Sigmoid colon (tissue), 7 donors: ENCODE results near the gene CACNA2D3. TPM values are rescaled to one million over a fixed set of nuclear protein-coding genes. Genes with fewer than 3 reads are reported as not detected.

ENCODE experiments used
- DNase-seq: peaks from one replicate; pipeline ENCODE4 v3.0.0-alpha.2; 2019
- H3K27ac ChIP-seq, 4 donors: fragments of 200-600 bp; sonication (generic); one replicate each; pipeline ENCODE4 v1.5.1; 2016 to 2019; ENCODE audit warnings: mild to moderate bottlenecking in 1 of 4
- H3K27me3 ChIP-seq, 3 donors: fragments of 200-600 bp; sonication (generic); one replicate each; pipeline ENCODE4 v1.5.1; 2019; ENCODE audit warnings: mild to moderate bottlenecking in 1 of 3
- H3K36me3 ChIP-seq, 4 donors: fragments of 200-600 bp; sonication (generic); one replicate each; pipeline ENCODE4 v1.5.1; 2016 to 2019
- H3K4me1 ChIP-seq, 4 donors: fragments of 200-600 bp; sonication (generic); one replicate each; pipeline ENCODE4 v1.5.1; 2017 to 2019
- H3K4me3 ChIP-seq, 4 donors: fragments of 200-600 bp; sonication (generic); one replicate each; pipeline ENCODE4 v1.5.1; 2017 to 2019; ENCODE audit warnings: mild to moderate bottlenecking in 2 of 4, moderate library complexity in 1 of 4
- H3K9me3 ChIP-seq, 4 donors: fragments of 200-600 bp in 3 of 4; sonication (generic) in 3 of 4; one replicate each; pipeline versions ENCODE4 v1.5.1 to v1.6.1; 2013 to 2019
- EP300 ChIP-seq, 4 donors: sonication (generic); formaldehyde crosslinking; IDR thresholded peaks; one replicate each; pipeline ENCODE4 v1.6.1; 2017; ENCODE audit warnings: antibody characterized with exemption in 4 of 4
- POLR2A ChIP-seq, 2 donors: fragments of 450-650 bp; IDR thresholded peaks; one replicate each; pipeline ENCODE4 v1.6.1; 2016; ENCODE audit warnings: antibody characterized with exemption in 2 of 2, mild to moderate bottlenecking in 2 of 2, moderate library complexity in 2 of 2
- POLR2AphosphoS5 ChIP-seq, 4 donors: sonication (generic); formaldehyde crosslinking; IDR thresholded peaks; one replicate each; pipeline ENCODE4 v1.6.1; 2017; ENCODE audit warnings: antibody characterized with exemption in 4 of 4
- WGBS, 2 donors: extraction: QIAGEN DNeasy Blood & Tissue Kit; methylation state at CpG; one replicate each; pipeline ENCODE4 v1.1.7; 2013; 5-methylcytosine and 5-hydroxymethylcytosine counted together
- intact Hi-C: fragments of 100-400 bp; cut with DNase I; formaldehyde crosslinking; loops from one replicate; pipeline ENCODE4 v1.15.1; 2023
- polyA plus RNA-seq, 3 donors: library from polyadenylated mRNA; stranded (reverse); fragments of 200-250 nt; gene quantifications; one replicate each; pipeline ENCODE4 v1.2.3, GENCODE V29; 2013
- total RNA-seq, 4 donors: library from RNA; depleted of rRNA; stranded (reverse); fragments of >200 nt; gene quantifications; one replicate each; pipeline ENCODE4 v1.1.0, GENCODE V29; 2016
- TF ChIP-seq, protein P1 (sequence below), 4 experiments: fragments of 450-650 bp in 3 of 4; fragments of 200-600 bp in 1 of 4; IDR thresholded peaks; one replicate each; pipeline ENCODE4 v1.5.1; 2016 to 2019; ENCODE audit warnings: antibody characterized with exemption in 4 of 4, mild to moderate bottlenecking in 3 of 4, moderate library complexity in 2 of 4
- donor health status: healthy with polysubstance abuse.
- donor health status: Bipolar disorder and iron deficiency.
- donor health status: healthy.

The CACNA2D3 gene
- total and polyA plus RNA-seq, 7 donors = 0.32 to 10.2 (median 4.8) TPM; not detected in 1

DNA sequence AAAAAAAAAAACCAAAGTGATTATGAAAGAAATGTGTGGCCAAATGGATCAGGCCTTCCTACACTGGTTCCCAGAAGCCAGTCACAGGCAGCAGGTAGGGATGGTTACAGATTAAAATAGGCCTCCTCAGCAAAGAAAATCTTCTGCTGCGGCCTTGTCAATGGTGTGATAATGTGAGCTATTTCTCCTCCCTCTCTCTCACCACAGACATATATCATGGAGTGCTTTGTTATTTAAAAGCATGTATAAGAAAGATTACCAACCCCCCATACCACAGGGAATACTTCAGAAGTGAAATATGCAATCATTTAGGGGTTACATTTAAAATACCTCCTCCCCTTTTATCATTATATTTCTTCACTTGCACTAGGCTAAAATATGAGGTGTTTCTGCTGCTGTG lies 837.7 kb downstream of the CACNA2D3 start:
- TF ChIP-seq, protein P1, sequence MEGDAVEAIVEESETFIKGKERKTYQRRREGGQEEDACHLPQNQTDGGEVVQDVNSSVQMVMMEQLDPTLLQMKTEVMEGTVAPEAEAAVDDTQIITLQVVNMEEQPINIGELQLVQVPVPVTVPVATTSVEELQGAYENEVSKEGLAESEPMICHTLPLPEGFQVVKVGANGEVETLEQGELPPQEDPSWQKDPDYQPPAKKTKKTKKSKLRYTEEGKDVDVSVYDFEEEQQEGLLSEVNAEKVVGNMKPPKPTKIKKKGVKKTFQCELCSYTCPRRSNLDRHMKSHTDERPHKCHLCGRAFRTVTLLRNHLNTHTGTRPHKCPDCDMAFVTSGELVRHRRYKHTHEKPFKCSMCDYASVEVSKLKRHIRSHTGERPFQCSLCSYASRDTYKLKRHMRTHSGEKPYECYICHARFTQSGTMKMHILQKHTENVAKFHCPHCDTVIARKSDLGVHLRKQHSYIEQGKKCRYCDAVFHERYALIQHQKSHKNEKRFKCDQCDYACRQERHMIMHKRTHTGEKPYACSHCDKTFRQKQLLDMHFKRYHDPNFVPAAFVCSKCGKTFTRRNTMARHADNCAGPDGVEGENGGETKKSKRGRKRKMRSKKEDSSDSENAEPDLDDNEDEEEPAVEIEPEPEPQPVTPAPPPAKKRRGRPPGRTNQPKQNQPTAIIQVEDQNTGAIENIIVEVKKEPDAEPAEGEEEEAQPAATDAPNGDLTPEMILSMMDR (IDR thresholded peaks at IDR 0.05) = no peak
- TF ChIP-seq POLR2A (IDR thresholded peaks at IDR 0.05) (no peak), POLR2AphosphoS5 (IDR thresholded peaks at IDR 0.05) (no peak), EP300 (IDR thresholded peaks at IDR 0.05) (no peak)
- WGBS, 2 donors = 90 to 95% methylated on average over 1 of the region's 1 CpG
- Histone ChIP-seq H3K9me3 (no peaks in the 10 kb centered on the region), H3K4me3 (no peak overlapping the region), H3K4me1 (no peaks in the 10 kb centered on the region), H3K27me3 (no peaks in the 10 kb centered on the region), H3K27ac (no peak overlapping the region), H3K36me3 (no peaks in the 10 kb centered on the region)
- no peak for DNase-seq
- intact Hi-C loops = no loop called here

DNA sequence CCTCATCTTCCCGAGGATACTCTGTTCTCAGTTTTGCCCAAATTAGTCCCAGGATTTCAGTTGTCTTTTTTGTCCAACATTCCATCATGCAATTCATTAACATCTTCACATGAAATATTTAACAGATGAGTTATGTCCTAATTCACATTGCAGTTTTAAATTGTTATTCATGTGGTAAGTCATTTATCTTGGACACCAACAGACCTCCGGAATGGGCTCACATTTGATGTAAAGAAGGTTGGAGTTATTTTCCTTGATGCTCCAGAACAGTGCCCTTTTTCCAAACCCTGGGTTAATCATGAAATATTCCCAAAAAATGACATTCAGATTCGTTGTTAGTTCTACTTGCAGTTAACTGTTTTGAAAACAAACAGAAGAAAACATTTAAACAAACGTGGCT lies 838.3 kb downstream of the CACNA2D3 start:
- H3K9me3 ChIP-seq = no peaks in the 10 kb centered on the region
- intact Hi-C loops = no loop called here
- no peaks in the 10 kb centered on the region for H3K27me3 ChIP-seq
- DNase-seq = no peak
- TF ChIP-seq POLR2A (IDR thresholded peaks at IDR 0.05) = no peak
- no peak for TF ChIP-seq EP300 (IDR thresholded peaks at IDR 0.05)
- TF ChIP-seq, protein P1 (IDR thresholded peaks at IDR 0.05) = no peak
- TF ChIP-seq POLR2AphosphoS5 (IDR thresholded peaks at IDR 0.05) = no peak
- H3K36me3 ChIP-seq = no peaks in the 10 kb centered on the region
- no peak overlapping the region for H3K27ac ChIP-seq
- 59 to 67% methylated on average over 4 of the region's 4 CpGs for WGBS, 2 donors
- no peaks in the 10 kb centered on the region for H3K4me1 ChIP-seq
- H3K4me3 ChIP-seq = no peak overlapping the region

DNA sequence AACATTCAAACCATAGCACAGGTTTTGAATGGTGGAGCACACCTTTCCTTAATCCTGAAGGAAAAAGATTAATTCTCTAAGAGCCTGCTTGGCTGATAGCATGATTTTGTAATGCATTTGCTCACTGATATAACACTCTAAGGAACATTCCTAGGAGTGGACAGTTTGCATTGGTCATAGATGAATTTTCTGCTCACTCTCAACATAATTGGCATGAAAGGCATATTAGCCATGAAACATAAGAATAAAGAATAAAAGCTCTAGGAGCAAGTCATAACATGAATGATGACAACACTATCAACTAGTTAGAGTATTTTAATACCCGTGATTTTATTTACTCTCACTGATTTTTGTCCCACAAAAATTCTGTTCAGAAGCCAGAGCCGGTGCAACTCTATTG lies 839.8 kb downstream of the CACNA2D3 start:
- DNase-seq = no peak
- Histone ChIP-seq H3K27me3 (no peaks in the 10 kb centered on the region), H3K27ac (no peak overlapping the region), H3K4me1 (no peaks in the 10 kb centered on the region), H3K36me3 (no peaks in the 10 kb centered on the region), H3K9me3 (no peaks in the 10 kb centered on the region), H3K4me3 (no peak overlapping the region)
- WGBS, 2 donors = 80 to 89% methylated on average over 2 of the region's 2 CpGs
- TF ChIP-seq EP300 (IDR thresholded peaks at IDR 0.05) (no peak), POLR2A (IDR thresholded peaks at IDR 0.05) (no peak), POLR2AphosphoS5 (IDR thresholded peaks at IDR 0.05) (no peak)
- TF ChIP-seq, protein P1 (IDR thresholded peaks at IDR 0.05) = no peak
- intact Hi-C loops = no loop called here

DNA sequence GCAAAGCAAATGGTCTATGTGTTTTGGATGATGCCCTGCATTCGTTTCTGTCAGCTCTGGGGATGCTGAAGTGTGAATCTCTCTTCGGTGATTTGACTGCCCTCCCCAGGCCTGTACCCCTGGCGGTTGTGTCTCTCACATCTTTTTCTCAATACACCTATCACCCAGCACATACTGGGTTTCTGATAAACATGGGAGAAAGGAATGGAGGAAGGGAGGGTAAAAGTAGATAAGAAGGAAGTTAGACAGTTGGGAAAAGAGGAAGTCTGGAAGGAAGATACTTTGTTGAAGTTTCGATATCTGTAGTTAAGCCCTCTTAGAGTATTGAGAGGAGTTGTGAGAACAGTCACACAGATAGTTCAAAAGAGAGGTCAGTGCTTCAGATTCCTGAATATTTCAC lies 841.3 kb downstream of the CACNA2D3 start:
- H3K36me3 ChIP-seq = no peaks in the 10 kb centered on the region
- DNase-seq = no peak
- intact Hi-C loops = no loop called here
- H3K4me3 ChIP-seq = no peak overlapping the region
- H3K27me3 ChIP-seq = no peaks in the 10 kb centered on the region
- H3K9me3 ChIP-seq = no peaks in the 10 kb centered on the region
- TF ChIP-seq POLR2AphosphoS5 (IDR thresholded peaks at IDR 0.05) = no peak
- no peaks in the 10 kb centered on the region for H3K4me1 ChIP-seq
- no peak overlapping the region for H3K27ac ChIP-seq
- 75 to 86% methylated on average over 4 of the region's 4 CpGs for WGBS, 2 donors

DNA sequence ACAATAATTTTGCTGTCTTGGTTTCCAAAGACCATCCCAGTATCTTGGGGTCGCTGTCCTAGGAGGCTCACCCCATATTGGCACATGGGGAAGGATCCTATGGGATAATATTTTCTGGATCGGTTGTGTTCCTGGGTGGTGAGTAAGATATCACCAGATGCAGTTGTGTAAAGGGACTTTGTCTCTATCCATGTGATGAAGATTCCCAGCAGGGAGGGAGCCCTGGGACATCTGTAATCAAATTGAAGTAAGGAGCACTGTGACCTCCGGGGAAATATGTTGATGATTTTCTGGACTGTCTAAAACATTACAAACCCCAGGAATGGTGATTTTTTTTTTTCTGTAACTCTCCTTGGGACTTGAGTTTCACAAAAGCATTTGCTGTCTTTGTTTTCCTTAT lies 841.7 kb downstream of the CACNA2D3 start:
- Histone ChIP-seq H3K27ac (no peak overlapping the region), H3K27me3 (no peaks in the 10 kb centered on the region), H3K4me3 (no peak overlapping the region), H3K36me3 (no peaks in the 10 kb centered on the region), H3K9me3 (no peaks in the 10 kb centered on the region), H3K4me1 (no peaks in the 10 kb centered on the region)
- no peak for DNase-seq
- 90 to 92% methylated on average over 3 of the region's 3 CpGs for WGBS, 2 donors
- intact Hi-C loops = no loop called here
- no peak for TF ChIP-seq POLR2AphosphoS5 (IDR thresholded peaks at IDR 0.05)
- TF ChIP-seq, protein P1 (IDR thresholded peaks at IDR 0.05) = no peak
- no peak for TF ChIP-seq EP300 (IDR thresholded peaks at IDR 0.05)
- no peak for TF ChIP-seq POLR2A (IDR thresholded peaks at IDR 0.05)
